Hepatocyte (in vitro differentiated cells): ENCODE results near the gene UBE2I. TPM values are rescaled to one million over a fixed set of nuclear protein-coding genes. Genes with fewer than 3 reads are reported as not detected.

Experiments
- DNase-seq: peaks from one replicate; pipeline ENCODE4 v3.0.0-alpha.2; 2016; ENCODE audit warnings: low spot score
- H2AFZ ChIP-seq: fragments of 200-600 bp; sonication (generic); 2 replicates; pipeline ENCODE4 v1.6.0; 2016; ENCODE audit warnings: antibody characterized with exemption, mild to moderate bottlenecking
- H3K27ac ChIP-seq: fragments of 200-600 bp; sonication (generic); 2 replicates; pipeline ENCODE4 v1.5.1; 2016; ENCODE audit warnings: mild to moderate bottlenecking
- H3K27me3 ChIP-seq: fragments of 200-600 bp; sonication (generic); 2 replicates; pipeline ENCODE4 v1.6.1; 2016
- H3K36me3 ChIP-seq: fragments of 200-600 bp; sonication (generic); replicated peaks from 2 replicates; pipeline ENCODE4 v1.5.1; 2016; ENCODE audit warnings: low read depth; ENCODE audit not compliant: insufficient read depth
- H3K4me1 ChIP-seq: fragments of 200-600 bp; sonication (generic); 2 replicates; pipeline ENCODE4 v1.5.1; 2016; ENCODE audit warnings: mild to moderate bottlenecking, moderate library complexity; ENCODE audit not compliant: insufficient read depth
- H3K4me2 ChIP-seq: fragments of 200-600 bp; sonication (generic); 2 replicates; pipeline ENCODE4 v1.6.0; 2016
- H3K4me3 ChIP-seq: fragments of 200-600 bp; sonication (generic); 2 replicates; pipeline ENCODE4 v1.5.1; 2016; ENCODE audit warnings: mild to moderate bottlenecking
- H3K79me2 ChIP-seq: fragments of 200-600 bp; sonication (generic); 2 replicates; pipeline ENCODE4 v1.6.0; 2017; ENCODE audit warnings: mild to moderate bottlenecking
- H3K9me2 ChIP-seq: fragments of 200-600 bp; sonication (generic); replicated peaks from 2 replicates; pipeline ENCODE4 v1.6.0; 2017; ENCODE audit warnings: mild to moderate bottlenecking; ENCODE audit not compliant: insufficient read depth
- H3K9me3 ChIP-seq: fragments of 200-600 bp; sonication (generic); 2 replicates; pipeline ENCODE4 v1.5.1; 2016; ENCODE audit warnings: low read depth, mild to moderate bottlenecking
- H4K20me1 ChIP-seq: fragments of 200-600 bp; sonication (generic); 2 replicates; pipeline ENCODE4 v1.6.0; 2016; ENCODE audit warnings: mild to moderate bottlenecking; ENCODE audit not compliant: insufficient read depth, poor library complexity, severe bottlenecking
- CTCF ChIP-seq: fragments of 200-600 bp; sonication (generic); IDR thresholded peaks from 2 replicates; pipeline ENCODE4 v1.5.1; 2016; ENCODE audit warnings: antibody characterized with exemption, mild to moderate bottlenecking; ENCODE audit not compliant: poor library complexity
- EZH2 ChIP-seq: fragments of 200-600 bp; sonication (generic); IDR thresholded peaks from 2 replicates; pipeline ENCODE4 v1.6.1; 2016; ENCODE audit warnings: antibody characterized with exemption, mild to moderate bottlenecking, borderline replicate concordance
- EZH2phosphoT487 ChIP-seq: fragments of 200-600 bp; sonication (generic); IDR thresholded peaks from one replicate; pipeline ENCODE4 v1.6.1; 2018; ENCODE audit warnings: antibody characterized with exemption, mild to moderate bottlenecking, low read depth, moderate library complexity; ENCODE audit not compliant: unreplicated experiment, severe bottlenecking
- WGBS: methylation state at CpG from one replicate; pipeline ENCODE4 v1.1.6; 2016; ENCODE audit warnings: low lambda C conversion rate; ENCODE audit errors: missing lambda C conversion rate; 5-methylcytosine and 5-hydroxymethylcytosine counted together
- polyA plus RNA-seq: library from polyadenylated mRNA; unstranded; fragments of >200 nt; fragmentation: Nextera tagmentation; extraction: Ambion mirVana; gene quantifications from 2 replicates; pipeline ENCODE4 v1.2.1, GENCODE V29; 2016
- total RNA-seq: library from RNA; depleted of rRNA; stranded (reverse); fragments of >200 nt; gene quantifications from 2 replicates; pipeline ENCODE4 v1.2.3, GENCODE V29; 2014

UBE2I gene
- total and polyA plus RNA-seq, 2 experiments from 2014 or later = 76.0 to 150 TPM

- H3K4me1 ChIP-seq = peaks cover 14% of the 10 kb centered on the region
- 72% methylated on average over 31 of the region's 31 CpGs for WGBS
- no peaks in the 10 kb centered on the region for H4K20me1 ChIP-seq
- H3K27ac ChIP-seq = no peak overlapping the region
- H3K79me2 ChIP-seq = no peaks in the 10 kb centered on the region
- H3K4me3 ChIP-seq = no peak overlapping the region
- H3K9me3 ChIP-seq = no peaks in the 10 kb centered on the region
- H3K36me3 ChIP-seq = no peaks in the 10 kb centered on the region
- no peaks in the 10 kb centered on the region for H3K27me3 ChIP-seq
- H3K9me2 ChIP-seq = no peaks in the 10 kb centered on the region
- no peak overlapping the region for H2AFZ ChIP-seq
- H3K4me2 ChIP-seq = peak overlapping the region; percentile 17
- peak; percentile 70 for DNase-seq
- TF ChIP-seq CTCF = no peak
- no peak for TF ChIP-seq EZH2phosphoT487
- TF ChIP-seq EZH2 = no peak
Measured at GRCh38 chr16:1299012-1299867, 10.2 kb upstream of the UBE2I start.

- H3K4me3 ChIP-seq = no peak overlapping the region
- H3K9me3 ChIP-seq = no peaks in the 10 kb centered on the region
- no peak for DNase-seq
- peak overlapping the region; percentile 17 for H3K4me2 ChIP-seq
- no peaks in the 10 kb centered on the region for H3K9me2 ChIP-seq
- H2AFZ ChIP-seq = no peak overlapping the region
- no peaks in the 10 kb centered on the region for H3K27me3 ChIP-seq
- H3K27ac ChIP-seq = no peak overlapping the region
- no peak for TF ChIP-seq EZH2
- 81% methylated on average over 12 of the region's 12 CpGs for WGBS
- no peaks in the 10 kb centered on the region for H3K79me2 ChIP-seq
- no peaks in the 10 kb centered on the region for H4K20me1 ChIP-seq
- H3K36me3 ChIP-seq = no peaks in the 10 kb centered on the region
- H3K4me1 ChIP-seq = peaks cover 14% of the 10 kb centered on the region
Measured at GRCh38 chr16:1299868-1300203, 9.6 kb upstream of the UBE2I start.

- peak; percentile 78 for TF ChIP-seq CTCF
- no peak for TF ChIP-seq EZH2phosphoT487
- TF ChIP-seq EZH2 = no peak
- peak; percentile 84 for DNase-seq
- H3K4me1 ChIP-seq = peaks cover 14% of the 10 kb centered on the region
- no peaks in the 10 kb centered on the region for H3K9me2 ChIP-seq
- no peak overlapping the region for H3K27ac ChIP-seq
- H3K27me3 ChIP-seq = no peaks in the 10 kb centered on the region
- no peaks in the 10 kb centered on the region for H3K36me3 ChIP-seq
- peak overlapping the region; percentile 73 for H3K4me2 ChIP-seq
- H3K79me2 ChIP-seq = no peaks in the 10 kb centered on the region
- WGBS = 8% methylated on average over 19 of the region's 42 CpGs
- H3K9me3 ChIP-seq = no peaks in the 10 kb centered on the region
- no peak overlapping the region for H3K4me3 ChIP-seq
- no peaks in the 10 kb centered on the region for H4K20me1 ChIP-seq
- no peak overlapping the region for H2AFZ ChIP-seq
Measured at GRCh38 chr16:1300664-1301476, 8.6 kb upstream of the UBE2I start.

GRCh38 chr16:1301562-1301961, 7.9 kb upstream of the UBE2I start:
- no peak for DNase-seq
- WGBS = 93% methylated on average over 12 of the region's 12 CpGs
- no peak overlapping the region for H3K4me3 ChIP-seq
- H3K27ac ChIP-seq = no peak overlapping the region
- H3K4me2 ChIP-seq = no peak overlapping the region
- no peaks in the 10 kb centered on the region for H3K79me2 ChIP-seq
- H3K4me1 ChIP-seq = peaks cover 14% of the 10 kb centered on the region
- no peak for TF ChIP-seq EZH2
- no peak for TF ChIP-seq CTCF
- TF ChIP-seq EZH2phosphoT487 = no peak
- no peaks in the 10 kb centered on the region for H3K36me3 ChIP-seq
- no peaks in the 10 kb centered on the region for H3K9me3 ChIP-seq
- no peaks in the 10 kb centered on the region for H4K20me1 ChIP-seq
- no peaks in the 10 kb centered on the region for H3K9me2 ChIP-seq
- no peak overlapping the region for H2AFZ ChIP-seq
- no peaks in the 10 kb centered on the region for H3K27me3 ChIP-seq
